GM10248 (cell line): ENCODE results near the gene TNS2.

ENCODE experiments used
- CTCF ChIA-PET: fragments of 300-600 bp; sonication (Branson Sonifier 250); formaldehyde crosslinking; extraction: SDS; loops from one replicate; lab custom pipeline; 2021; ENCODE audit warnings: antibody characterized with exemption; lab: Yijun Ruan, JAX
- POLR2A ChIA-PET: fragments of 350-650 bp; sonication (Branson Sonifier 250); formaldehyde crosslinking; extraction: SDS; loops from one replicate; lab custom pipeline; 2020; ENCODE audit warnings: antibody characterized with exemption; lab: Yijun Ruan, JAX
- DNase-seq: peaks from one replicate; pipeline ENCODE4 v3.0.0; 2012; ENCODE audit errors: extremely low spot score
- CTCF ChIP-seq: IDR thresholded peaks from 2 replicates; pipeline ENCODE4 v1.5.1; 2012; ENCODE audit warnings: mild to moderate bottlenecking, low read depth; ENCODE audit errors: extremely low read depth, missing control alignments, control extremely low read depth

The TNS2 gene

GRCh38 chr12:53060064-53060720, 10.3 kb downstream of the TNS2 start:
- ChIA-PET CTCF (interaction anchor here (1.1 to 14.8 kb wide), 3 partner anchors 10 to 39 kb away, joined by 3 to 264 read pairs (median 3); partner anchors contain the start of gene TNS2), POLR2A (no interaction called here)
- TF ChIP-seq CTCF: no peak
- DNase-seq: no peak

- no peak for TF ChIP-seq CTCF
- CTCF ChIA-PET: interaction anchor here (13.7 to 14.8 kb wide), 2 partner anchors 11 to 38 kb away, joined by 264 to 294 read pairs; partner anchors contain the start of genes IGFBP6, SOAT2 and TNS2
- no peak for DNase-seq
- POLR2A ChIA-PET: no interaction called here
These were observed 10.9 kb downstream of the TNS2 start for GRCh38 chr12:53060721-53061276.

GRCh38 chr12:53061404-53062010, 11.6 kb downstream of the TNS2 start:
- no peak for DNase-seq
- POLR2A ChIA-PET: interaction anchor here (0.6 kb wide), 1 partner anchor 18 kb away, joined by 3 read pairs; the partner anchor contains the start of gene SPRYD3
- CTCF ChIA-PET: interaction anchor here (13.7 to 14.8 kb wide), 2 partner anchors 12 to 37 kb away, joined by 264 to 294 read pairs; partner anchors contain the start of genes IGFBP6, SOAT2 and TNS2
- no peak for TF ChIP-seq CTCF

- ChIA-PET POLR2A (no interaction called here), CTCF (interaction anchor here (1.3 to 14.8 kb wide), 3 partner anchors 12 to 135 kb away, joined by 3 to 294 read pairs (median 264); partner anchors contain the start of genes IGFBP6, SOAT2 and TNS2)
- DNase-seq: no peak
- TF ChIP-seq CTCF: no peak
These were observed 12.4 kb downstream of the TNS2 start for GRCh38 chr12:53062011-53062961.

- ChIA-PET CTCF (interaction anchor here (1.0 to 14.8 kb wide), 6 partner anchors 9 to 258 kb away, joined by 3 to 294 read pairs (median 72); partner anchors contain the start of genes IGFBP6, SOAT2, SPRYD3 and TNS2), POLR2A (interaction anchor here (0.9 to 1.2 kb wide), 2 partner anchors 8 to 16 kb away, joined by 3 to 8 read pairs; partner anchors contain the start of gene SPRYD3)
- no peak for TF ChIP-seq CTCF
- DNase-seq: no peak
These were observed 13.3 kb downstream of the TNS2 start for GRCh38 chr12:53062977-53063707.
